ENCODE data around the gene C1QTNF5. TPM values are rescaled to one million over a fixed set of nuclear protein-coding genes. Genes with fewer than 3 reads are reported as not detected.

Gene C1QTNF5
- total and polyA plus RNA-seq, 2 of the 8 experiments (the other 6 are each of a cell fraction or from before 2014, with no cell fraction given): 2.2 to 2.7 TPM

GRCh38 chr11:119350302-119350701 is 9.6 kb upstream of the C1QTNF5 start (continued):
- TF ChIP-seq GTF2F1 (IDR thresholded peaks at IDR 0.05; ENCODE audit: borderline replicate concordance, low read depth, low read length): no peak

All from H1 (cell line).